Measurements from ENCODE around the gene CUX1. TPM values are rescaled to one million over a fixed set of nuclear protein-coding genes. Genes with fewer than 3 reads are reported as not detected.

The CUX1 gene
- total and polyA plus RNA-seq, 10 of the 15 experiments (the other 5 are each of a cell fraction or from before 2014, with no cell fraction given) = 6.1 to 48.6 (median 25.9) TPM

DNA sequence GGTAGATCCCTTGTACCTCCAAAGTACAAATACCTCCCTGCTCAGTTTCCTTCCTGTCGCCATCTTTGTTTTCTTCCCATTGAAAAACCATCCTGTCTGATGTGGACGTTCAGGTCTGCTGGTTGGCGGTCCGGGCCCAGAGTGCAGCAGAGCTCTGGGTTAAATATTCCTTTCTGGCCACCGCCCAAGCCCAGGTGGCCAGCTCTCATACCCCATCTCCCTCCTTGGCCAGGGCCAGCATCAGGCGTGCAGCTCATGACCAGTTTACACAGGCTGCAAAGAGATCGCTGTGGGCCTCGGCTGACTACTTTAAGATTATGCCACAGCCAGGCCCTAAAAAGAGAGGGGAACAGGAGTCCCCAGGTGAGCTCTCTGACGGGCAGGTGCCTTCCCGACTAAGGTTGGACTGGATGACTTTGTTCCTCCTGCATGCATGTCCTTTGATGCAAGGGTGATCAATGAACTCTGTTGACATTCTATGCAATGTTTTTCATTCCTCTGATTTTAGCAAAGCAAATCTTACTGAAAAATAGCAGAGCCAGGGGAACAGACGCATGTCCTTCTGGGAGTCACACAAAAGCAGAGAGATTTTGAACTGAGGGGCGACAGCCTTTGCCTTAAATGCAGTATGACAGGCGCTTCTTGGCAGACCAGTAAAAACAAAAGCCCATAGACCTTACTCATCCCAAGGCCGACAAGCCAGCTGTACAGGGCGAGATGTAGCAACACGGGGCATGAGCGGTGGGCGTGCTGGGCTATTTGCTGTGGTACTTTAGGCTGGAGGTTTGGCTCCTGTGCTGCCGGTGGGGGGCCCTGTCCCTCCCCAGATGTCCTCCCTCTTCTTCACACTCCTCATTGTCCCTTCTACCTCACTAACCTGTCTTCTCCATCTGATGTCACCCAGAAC lies 435.9 kb downstream of the CUX1 start (continued):
- TF ChIP-seq E2F8 (IDR thresholded peaks at IDR 0.05; ENCODE audit: low read depth, partially characterized antibody) (no peak), SREBF1 (IDR thresholded peaks at IDR 0.05; ENCODE audit: low read length) (no peak), RELA (IDR thresholded peaks at IDR 0.05; ENCODE audit: borderline replicate concordance, partially characterized antibody) (no peak)
- TF ChIP-seq, protein P1, sequence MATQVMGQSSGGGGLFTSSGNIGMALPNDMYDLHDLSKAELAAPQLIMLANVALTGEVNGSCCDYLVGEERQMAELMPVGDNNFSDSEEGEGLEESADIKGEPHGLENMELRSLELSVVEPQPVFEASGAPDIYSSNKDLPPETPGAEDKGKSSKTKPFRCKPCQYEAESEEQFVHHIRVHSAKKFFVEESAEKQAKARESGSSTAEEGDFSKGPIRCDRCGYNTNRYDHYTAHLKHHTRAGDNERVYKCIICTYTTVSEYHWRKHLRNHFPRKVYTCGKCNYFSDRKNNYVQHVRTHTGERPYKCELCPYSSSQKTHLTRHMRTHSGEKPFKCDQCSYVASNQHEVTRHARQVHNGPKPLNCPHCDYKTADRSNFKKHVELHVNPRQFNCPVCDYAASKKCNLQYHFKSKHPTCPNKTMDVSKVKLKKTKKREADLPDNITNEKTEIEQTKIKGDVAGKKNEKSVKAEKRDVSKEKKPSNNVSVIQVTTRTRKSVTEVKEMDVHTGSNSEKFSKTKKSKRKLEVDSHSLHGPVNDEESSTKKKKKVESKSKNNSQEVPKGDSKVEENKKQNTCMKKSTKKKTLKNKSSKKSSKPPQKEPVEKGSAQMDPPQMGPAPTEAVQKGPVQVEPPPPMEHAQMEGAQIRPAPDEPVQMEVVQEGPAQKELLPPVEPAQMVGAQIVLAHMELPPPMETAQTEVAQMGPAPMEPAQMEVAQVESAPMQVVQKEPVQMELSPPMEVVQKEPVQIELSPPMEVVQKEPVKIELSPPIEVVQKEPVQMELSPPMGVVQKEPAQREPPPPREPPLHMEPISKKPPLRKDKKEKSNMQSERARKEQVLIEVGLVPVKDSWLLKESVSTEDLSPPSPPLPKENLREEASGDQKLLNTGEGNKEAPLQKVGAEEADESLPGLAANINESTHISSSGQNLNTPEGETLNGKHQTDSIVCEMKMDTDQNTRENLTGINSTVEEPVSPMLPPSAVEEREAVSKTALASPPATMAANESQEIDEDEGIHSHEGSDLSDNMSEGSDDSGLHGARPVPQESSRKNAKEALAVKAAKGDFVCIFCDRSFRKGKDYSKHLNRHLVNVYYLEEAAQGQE (IDR thresholded peaks at IDR 0.05; ENCODE audit: low read depth, low read length) = no peak
